OCI-LY1 (cell line): Measurements from ENCODE around the gene RPL35.

Experiments
- CTCF ChIP-seq: fragments of 200-600 bp; sonication (generic), shearing (Covaris generic); IDR thresholded peaks from 2 replicates; pipeline ENCODE4 v1.5.1; 2017; ENCODE audit warnings: mild to moderate bottlenecking, antibody characterized with exemption, low read length, moderate library complexity, mixed read lengths
- EZH2 ChIP-seq: fragments of 200-600 bp; sonication (generic), shearing (Covaris generic); IDR thresholded peaks from 2 replicates; pipeline ENCODE4 v1.8.0; 2017; ENCODE audit warnings: borderline replicate concordance, mixed run types, mild to moderate bottlenecking, antibody characterized with exemption, low read length, moderate library complexity, mixed read lengths

GRCh38 chr9:124809211-124809610, 52.5 kb downstream of the RPL35 start:
- TF ChIP-seq CTCF: no peak
- no peak for TF ChIP-seq EZH2
